HG03135 (cell line): ENCODE measurements around the gene AKAP13.
"Not testable (repeated sequence)": the region's sequence is repeated elsewhere in the genome, so short reads cannot be mapped to it uniquely, and the experiment has no call there.

Experiments
- ATAC-seq: cut with Tn5 transposase; IDR thresholded peaks from one replicate; pipeline ENCODE4 v1.9.1; 2021; ENCODE audit warnings: mild to moderate bottlenecking, moderate library complexity; ENCODE audit not compliant: unreplicated experiment

AKAP13 gene

GRCh38 chr15:85408270-85408746, 27.9 kb downstream of the AKAP13 start:
- ATAC-seq, result peak; percentile 60

DNA sequence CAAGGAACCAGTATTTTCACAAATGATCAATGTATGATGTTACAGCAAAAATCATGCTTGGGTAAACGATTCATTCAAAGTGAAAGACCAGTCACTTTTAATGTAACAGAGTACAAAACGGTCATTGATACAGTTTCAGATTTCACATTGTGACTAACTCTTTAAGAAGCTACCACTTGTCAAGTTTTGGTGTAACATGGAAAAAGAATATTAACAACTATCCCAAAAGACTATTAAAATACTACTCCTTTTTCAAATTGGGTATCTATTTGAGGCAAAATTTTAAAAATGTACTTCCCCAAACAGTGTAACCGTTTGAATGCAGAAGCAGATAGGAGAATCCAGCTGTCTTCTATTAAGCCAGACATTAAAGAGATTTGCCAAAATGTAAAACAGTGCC, 31.7 kb downstream of the AKAP13 start:
- ATAC-seq, result no peak

GRCh38 chr15:85412956-85413854, 32.8 kb downstream of the AKAP13 start:
- peak; percentile 89 for ATAC-seq

- ATAC-seq, result no peak
Observed at GRCh38 chr15:85414037-85414436, 33.6 kb downstream of the AKAP13 start.

GRCh38 chr15:85414495-85414894, 34.1 kb downstream of the AKAP13 start:
- ATAC-seq, result no peak

- no peak for ATAC-seq
Observed at GRCh38 chr15:85414991-85415390, 34.6 kb downstream of the AKAP13 start.

GRCh38 chr15:85415783-85416182, 35.4 kb downstream of the AKAP13 start:
- no peak for ATAC-seq

DNA sequence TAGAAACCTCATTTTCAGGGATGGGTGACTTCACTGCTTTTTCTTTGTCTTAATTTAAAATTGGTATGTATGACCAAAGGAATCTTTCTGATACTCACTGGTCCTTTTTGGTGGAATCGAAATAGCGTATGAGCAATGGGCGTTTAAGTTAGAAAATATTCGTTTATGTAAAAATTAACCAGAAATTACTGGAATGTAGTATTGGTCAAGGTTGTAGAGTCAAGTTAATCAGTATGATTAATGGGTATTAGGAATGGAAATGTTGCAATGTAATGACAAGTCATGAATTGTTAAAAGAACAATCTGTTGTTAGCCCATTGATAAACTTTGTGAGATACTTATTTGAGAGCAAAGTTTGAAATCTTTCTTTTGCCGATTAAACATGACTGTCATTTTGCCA, 36.9 kb downstream of the AKAP13 start:
- no peak for ATAC-seq

DNA sequence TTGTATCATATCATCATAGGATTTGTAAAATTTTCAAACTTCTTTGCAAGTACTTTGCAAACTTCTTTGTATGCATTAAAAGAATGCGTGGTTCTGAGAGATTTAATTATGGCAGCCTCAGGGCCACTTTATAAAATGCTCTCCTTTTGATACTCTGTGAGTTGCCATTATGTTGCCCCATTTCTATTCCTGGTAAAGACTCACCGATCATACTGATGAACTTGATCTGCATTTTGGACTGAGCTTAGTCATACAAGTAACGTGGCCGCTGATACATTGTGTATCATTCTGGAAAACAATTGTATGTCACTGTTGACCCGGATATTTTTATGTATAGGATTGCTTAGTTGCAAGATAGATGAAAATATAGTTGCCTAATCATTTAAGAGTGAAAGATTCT, 38.8 kb downstream of the AKAP13 start:
- no peak for ATAC-seq

DNA sequence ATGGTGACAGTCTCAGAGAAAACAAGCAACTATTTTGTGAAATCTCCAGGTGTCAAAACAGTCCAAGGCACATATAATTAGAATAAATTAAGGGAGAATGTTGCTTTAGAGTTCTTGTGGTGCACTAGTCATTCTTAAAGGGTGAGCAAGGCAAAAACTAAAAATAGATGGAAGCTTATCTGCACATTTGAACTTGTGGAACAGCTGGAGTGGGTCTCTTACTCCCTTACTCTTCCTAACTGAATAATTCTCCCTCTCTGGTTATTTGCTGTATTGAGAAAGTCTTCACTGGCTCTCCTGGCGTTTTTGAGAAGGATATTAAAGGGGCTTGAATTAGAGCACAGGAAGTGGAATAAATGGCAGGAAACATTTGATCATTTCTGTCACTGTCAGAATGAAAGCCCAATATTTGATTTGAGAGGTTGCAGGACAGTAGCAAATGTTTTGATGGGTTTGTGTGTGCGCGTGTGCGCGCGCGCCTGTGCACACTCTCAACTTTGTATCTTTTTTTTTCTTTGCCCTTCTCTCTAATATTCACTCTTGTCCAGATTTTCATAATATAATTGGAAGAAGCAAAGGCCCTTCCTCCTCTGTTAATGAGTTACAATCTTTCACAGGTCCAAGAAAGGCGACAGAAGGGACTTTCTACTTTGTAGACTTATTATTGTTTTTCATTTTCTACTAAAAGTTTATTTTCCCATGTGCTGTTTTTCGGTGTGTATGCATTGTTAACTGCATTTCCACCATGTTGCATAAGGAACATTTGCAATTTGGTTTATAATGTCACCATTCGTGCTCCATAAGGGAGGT, 40.9 kb downstream of the AKAP13 start:
- ATAC-seq, result no peak

DNA sequence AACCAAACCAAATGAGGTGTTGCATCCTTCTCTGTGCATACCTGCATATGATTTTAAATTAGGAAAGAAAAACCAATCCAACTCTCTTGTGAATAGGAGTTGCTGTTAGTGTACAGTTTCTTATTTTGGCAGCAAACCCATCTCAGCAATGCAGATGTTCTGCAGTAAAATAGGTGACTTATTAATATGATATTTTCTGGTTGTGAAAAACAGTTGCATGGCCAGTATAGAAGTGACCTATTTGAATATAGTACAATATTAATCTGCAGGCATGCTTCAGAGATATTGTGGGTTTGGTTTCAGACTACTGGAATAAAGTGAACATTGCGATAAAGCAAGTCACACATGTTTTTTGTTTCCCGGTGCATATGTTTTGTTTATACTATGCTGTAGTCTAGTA, 42.2 kb downstream of the AKAP13 start:
- ATAC-seq, result no peak

GRCh38 chr15:85423256-85423655, 42.9 kb downstream of the AKAP13 start:
- ATAC-seq, result no peak

- no peak for ATAC-seq
Observed at GRCh38 chr15:85424154-85424553, 43.8 kb downstream of the AKAP13 start.

GRCh38 chr15:85426481-85426880, 46.1 kb downstream of the AKAP13 start:
- ATAC-seq, result no peak

DNA sequence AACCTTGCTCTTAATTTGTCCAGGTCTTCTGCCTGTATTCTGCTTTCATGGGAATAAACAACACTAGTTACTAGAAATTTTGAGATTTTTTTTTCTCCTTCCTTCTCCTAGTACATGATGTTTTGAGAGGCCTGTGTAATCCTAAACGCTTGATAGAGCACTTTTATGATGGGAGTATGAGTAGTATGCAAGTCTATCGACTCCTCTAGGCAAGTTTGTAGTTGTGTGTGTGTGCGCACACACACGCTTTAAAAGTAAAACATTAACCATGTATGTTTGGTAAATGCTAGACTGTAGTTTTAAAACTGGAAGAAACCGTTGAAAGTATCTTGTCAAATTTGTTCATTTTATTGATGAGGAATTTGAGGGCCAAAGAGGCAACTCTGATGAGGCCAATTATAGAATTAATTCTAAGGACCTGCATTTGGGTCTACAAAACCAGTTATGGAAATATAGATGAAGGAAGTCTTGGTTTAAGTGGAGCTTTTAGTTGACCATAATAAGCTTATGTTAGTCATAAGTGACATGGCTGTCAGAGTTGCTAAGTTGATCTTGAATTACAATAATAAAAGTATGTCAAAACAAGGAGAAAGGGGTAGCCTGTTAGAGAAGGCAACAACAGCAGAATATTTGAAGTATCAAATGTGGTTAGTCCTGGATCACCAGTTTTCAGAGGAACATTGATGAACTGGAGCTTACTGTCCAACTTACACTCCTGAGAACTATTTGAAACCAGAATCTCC, 47.1 kb downstream of the AKAP13 start:
- no peak for ATAC-seq

GRCh38 chr15:85429522-85429921, 49.1 kb downstream of the AKAP13 start:
- ATAC-seq, result no peak

GRCh38 chr15:85430406-85431204, 50.2 kb downstream of the AKAP13 start:
- peak; percentile 99 for ATAC-seq

DNA sequence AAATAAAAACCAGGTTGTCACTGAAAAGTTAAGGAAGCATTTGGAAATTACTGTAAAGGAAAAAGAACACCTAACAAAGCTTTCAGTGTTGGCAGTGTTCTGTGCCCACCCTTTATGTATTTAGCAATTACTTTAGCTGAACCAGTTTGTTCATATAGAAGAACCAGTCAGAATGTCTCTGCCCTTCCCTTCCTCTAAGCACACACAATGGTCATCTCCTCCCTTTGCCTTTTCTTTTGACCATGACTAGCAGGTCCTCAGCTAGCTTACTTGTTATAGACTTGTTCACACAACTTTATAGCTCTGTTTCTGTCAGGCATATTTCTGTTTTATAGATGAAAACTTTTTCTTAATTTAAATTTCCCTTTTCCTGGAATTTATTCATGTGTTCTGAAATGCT, 59.6 kb downstream of the AKAP13 start:
- ATAC-seq, result no peak

DNA sequence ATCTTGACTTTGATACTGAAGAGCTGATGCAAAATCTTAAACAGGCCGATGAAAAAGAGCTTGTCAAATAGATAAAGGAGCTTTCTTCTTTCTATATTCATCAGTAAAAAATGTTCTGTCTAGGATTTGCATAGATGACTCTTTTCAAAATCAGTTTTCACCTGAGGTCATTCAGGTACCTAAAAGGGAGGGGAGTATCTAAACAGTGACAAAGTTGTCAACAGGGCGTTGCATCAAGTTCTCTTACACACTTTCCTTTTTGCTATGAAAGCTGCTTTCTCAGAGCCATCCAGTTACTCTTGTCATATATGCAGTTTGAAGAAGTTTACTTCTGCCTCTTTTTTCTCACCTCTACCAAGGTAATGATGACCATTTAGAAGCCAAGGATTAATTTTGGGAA, 60.0 kb downstream of the AKAP13 start:
- ATAC-seq, result no peak

GRCh38 chr15:85441854-85442253, 61.5 kb downstream of the AKAP13 start:
- ATAC-seq, result not testable (repeated sequence)
